22Rv1 (cell line): ENCODE measurements around the gene AGAP1.

Experiments
- H3K27ac ChIP-seq: fragments of 450-650 bp; 2 replicates; pipeline ENCODE4 v1.5.1; 2017
- CTCF ChIP-seq: fragments of 450-650 bp; IDR thresholded peaks from 2 replicates; pipeline ENCODE4 v1.5.1; 2017; ENCODE audit warnings: mild to moderate bottlenecking
- ZFX ChIP-seq: fragments of 450-650 bp; IDR thresholded peaks from 2 replicates; pipeline ENCODE4 v1.6.1; 2017; ENCODE audit warnings: antibody characterized with exemption, borderline replicate concordance

The AGAP1 gene

DNA sequence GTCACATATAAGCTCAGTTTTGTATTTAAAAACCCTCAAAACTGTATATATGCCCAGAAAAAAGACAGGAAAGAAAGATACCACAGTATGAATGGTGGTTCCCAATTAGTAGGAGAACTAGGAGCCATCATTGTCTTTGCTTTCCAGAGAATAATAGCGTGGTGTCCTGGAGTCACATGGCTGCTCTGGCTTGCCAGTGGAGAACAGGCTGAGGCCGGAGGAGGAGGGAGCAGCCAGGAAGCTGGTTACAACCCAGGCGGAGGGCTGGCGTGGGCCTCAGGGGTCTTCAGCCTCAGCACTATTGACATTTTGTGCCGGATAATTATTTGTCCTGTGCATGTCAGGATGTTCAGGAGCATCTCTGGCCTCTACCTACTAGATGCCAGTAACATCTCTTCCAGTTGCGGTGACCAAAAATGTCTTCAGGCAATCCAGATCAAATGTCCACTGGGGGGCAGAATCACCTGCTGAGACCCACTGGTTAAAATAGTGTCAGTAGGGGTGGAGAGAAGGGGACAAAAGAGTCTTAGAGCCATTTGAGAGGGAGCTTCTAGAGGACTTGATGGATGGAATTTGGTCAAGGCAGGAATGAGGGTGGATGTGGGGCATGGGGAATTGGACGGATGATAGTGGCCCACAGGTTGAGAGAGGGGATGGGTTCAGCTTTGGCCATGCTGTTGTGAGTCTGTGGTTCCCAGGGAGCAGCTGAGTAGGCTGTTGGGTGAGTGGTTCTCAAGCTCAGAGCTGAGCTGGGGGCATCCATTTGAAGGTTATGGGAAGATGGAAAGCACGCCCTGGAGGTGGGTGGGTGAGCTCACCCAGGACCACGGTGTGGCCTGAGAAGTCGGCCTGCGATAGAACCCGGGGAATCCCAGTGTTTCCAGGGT lies 144.9 kb downstream of the AGAP1 start:
- TF ChIP-seq CTCF (peak; percentile 30), ZFX (no peak)
- no peak overlapping the region for H3K27ac ChIP-seq

DNA sequence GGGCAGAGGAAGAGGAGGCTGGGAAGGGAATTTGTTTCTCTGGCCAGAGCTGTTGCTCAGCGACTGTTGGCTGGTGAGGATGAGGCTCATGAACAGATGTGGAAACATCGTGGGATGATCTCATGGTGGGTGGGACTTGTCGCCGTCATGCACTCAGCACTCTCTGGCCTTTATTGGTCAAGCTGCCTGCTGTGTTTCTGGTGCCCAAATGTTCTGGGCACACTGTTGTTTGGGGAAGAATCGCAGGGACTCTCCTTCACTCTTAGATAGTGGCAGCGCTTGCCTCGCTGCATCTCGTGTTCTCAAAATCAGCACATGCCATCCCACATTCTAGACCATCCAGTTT lies 145.6 kb downstream of the AGAP1 start:
- TF ChIP-seq ZFX (no peak), CTCF (no peak)
- no peak overlapping the region for H3K27ac ChIP-seq

DNA sequence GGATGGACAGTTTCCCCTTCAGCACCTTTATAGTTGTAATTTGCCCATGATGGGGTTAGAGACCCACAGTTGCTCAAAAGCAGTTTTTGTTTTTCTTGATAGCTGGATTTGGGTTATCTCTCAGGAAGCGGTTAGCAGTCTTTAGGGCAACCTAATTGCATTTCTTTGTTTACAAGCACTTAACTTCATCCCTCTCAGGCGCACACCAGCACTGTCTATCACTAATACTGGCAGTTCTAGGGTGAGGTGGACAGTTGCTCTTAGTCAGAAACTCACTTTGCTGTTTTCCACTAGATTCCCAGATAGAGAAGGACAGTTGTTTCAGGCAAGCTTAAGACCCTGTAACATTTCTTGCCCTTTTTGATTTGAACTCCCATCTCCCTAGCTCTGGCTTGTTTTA lies 146.0 kb downstream of the AGAP1 start:
- no peak for TF ChIP-seq CTCF
- TF ChIP-seq ZFX: no peak
- peak overlapping the region; percentile 30; the same call in 1 of the 2 replicates for H3K27ac ChIP-seq

GRCh38 chr2:235640377-235640776 lies 146.5 kb downstream of the AGAP1 start:
- TF ChIP-seq CTCF (no peak), ZFX (no peak)
- peak overlapping the region; percentile 30; the same call in 1 of the 2 replicates for H3K27ac ChIP-seq

DNA sequence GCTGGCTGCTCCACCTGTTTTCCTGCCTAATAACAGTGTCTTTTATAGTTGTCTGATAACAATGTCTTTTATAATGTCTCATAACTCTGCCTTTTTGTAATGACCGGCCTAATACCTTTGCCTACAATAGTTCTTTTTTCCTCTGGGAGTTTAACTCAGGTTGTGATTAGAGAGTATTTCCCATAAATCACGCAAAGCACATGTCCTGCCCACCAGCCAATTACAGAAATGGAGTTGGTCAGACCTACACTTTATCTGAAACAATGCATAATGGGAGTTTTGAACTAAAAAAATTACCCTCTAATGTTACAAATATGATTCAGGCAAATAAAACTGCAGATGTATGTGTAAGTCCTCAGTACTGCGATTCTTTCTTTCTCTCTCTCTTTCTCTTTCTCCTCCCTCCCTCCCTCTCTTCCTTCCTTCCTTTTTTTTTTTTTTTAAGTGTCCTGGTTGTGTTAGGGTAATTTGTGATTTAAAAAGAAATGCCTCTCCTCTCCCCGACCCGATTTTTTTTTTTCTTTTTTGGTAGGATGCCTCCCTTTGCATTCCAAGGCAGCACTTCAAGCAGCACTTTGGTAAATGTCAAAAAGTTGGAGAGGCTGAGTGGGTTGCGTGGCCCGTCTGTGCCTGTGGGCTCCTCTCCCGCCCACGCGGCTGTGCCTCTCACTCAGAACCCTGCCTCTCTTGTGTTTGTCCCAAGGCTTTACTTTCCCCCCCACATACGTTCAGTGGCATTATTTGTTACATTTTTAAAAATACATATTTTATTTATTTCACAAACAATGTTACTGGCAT lies 147.3 kb downstream of the AGAP1 start:
- 0 out of 2 replicates have a peak overlapping the region, but pooled peaks have one; percentile 30 for H3K27ac ChIP-seq
- TF ChIP-seq ZFX: no peak
- no peak for TF ChIP-seq CTCF

GRCh38 chr2:235641956-235642355 lies 148.1 kb downstream of the AGAP1 start:
- TF ChIP-seq ZFX: no peak
- TF ChIP-seq CTCF: no peak
- no peak overlapping the region for H3K27ac ChIP-seq
